ENCODE results near the gene CDK9. TPM values are rescaled to one million over a fixed set of nuclear protein-coding genes. Genes with fewer than 3 reads are reported as not detected.

Gene CDK9
- total and polyA plus RNA-seq, 2 experiments from 2014 or later, result 58.5 to 84.3 TPM

- TF ChIP-seq ZNF462 (CRISPR knock-in tag; IDR thresholded peaks at IDR 0.05) (no peak), NANOG (IDR thresholded peaks at IDR 0.05; ENCODE audit: borderline replicate concordance) (no peak), CTCF (conservative IDR thresholded peaks at IDR 0.05; ENCODE audit: low read depth in 2 of 2) (no peak), EZH2phosphoT487 (IDR thresholded peaks at IDR 0.05; ENCODE audit: unreplicated experiment) (no peak), STAT1 (IDR thresholded peaks at IDR 0.05; ENCODE audit: unreplicated experiment) (no peak), CREB1 (CRISPR knock-in tag; IDR thresholded peaks at IDR 0.05; ENCODE audit: low read depth) (no peak), POLR2AphosphoS5 (IDR thresholded peaks at IDR 0.05; ENCODE audit: low read depth) (no peak), ZNF331 (CRISPR knock-in tag; IDR thresholded peaks at IDR 0.05; ENCODE audit: low read depth) (no peak)
These were observed 31.5 kb upstream of the CDK9 start (continued) for GRCh38 chr9:127754099-127755060.
